ENCODE results near the gene ABCA8. TPM values are rescaled to one million over a fixed set of nuclear protein-coding genes. Genes with fewer than 3 reads are reported as not detected.

ABCA8 gene
- total and polyA plus RNA-seq, 3 experiments from 2014 or later: not detected

GRCh38 chr17:68937890-68938514, 17.2 kb downstream of the ABCA8 start:
- H3K9me3 Mint-ChIP-seq: peaks cover 0 to 3% (median 0%) of the 10 kb centered on the region in 5 donors
- CTCF ChIA-PET: no interaction called here
- H3K27ac Mint-ChIP-seq: no peak overlapping the region
- H3K36me3 Mint-ChIP-seq: no peaks in the 10 kb centered on the region
- Histone ChIP-seq H3K4me1 (ENCODE audit: insufficient read depth, low read length) (no peaks in the 10 kb centered on the region), H3K36me3 (ENCODE audit: insufficient read depth, low read length) (no peaks in the 10 kb centered on the region), H3K27ac (ENCODE audit: low read depth, low read length) (no peak overlapping the region), H3K27me3 (ENCODE audit: insufficient read depth, low read length, poor library complexity, severe bottlenecking) (no peaks in the 10 kb centered on the region), H3K9me3 (ENCODE audit: low read length) (no peaks in the 10 kb centered on the region), H3K4me3 (ENCODE audit: low read length) (no peak overlapping the region)
- H3K27me3 Mint-ChIP-seq: peaks cover 3 to 20% of the 10 kb centered on the region in 2 donors
- POLR2A ChIA-PET: no interaction called here
- H3K4me1 Mint-ChIP-seq: no peaks in the 10 kb centered on the region
- no peak overlapping the region for H3K4me3 Mint-ChIP-seq
- no peak for DNase-seq

- H3K27me3 ChIP-seq (ENCODE audit: insufficient read depth, low read length, poor library complexity, severe bottlenecking): no peaks in the 10 kb centered on the region
- no peaks in the 10 kb centered on the region for H3K9me3 Mint-ChIP-seq
- no peak overlapping the region for H3K27ac Mint-ChIP-seq
- H3K27me3 Mint-ChIP-seq: peaks cover 2 to 4% of the 10 kb centered on the region in 2 donors
- no peak overlapping the region for H3K27ac ChIP-seq (ENCODE audit: low read depth, low read length)
- no peak overlapping the region for H3K4me3 ChIP-seq (ENCODE audit: low read length)
- no peaks in the 10 kb centered on the region for H3K36me3 ChIP-seq (ENCODE audit: insufficient read depth, low read length)
- H3K36me3 Mint-ChIP-seq: no peaks in the 10 kb centered on the region
- ChIA-PET CTCF (no interaction called here), POLR2A (no interaction called here)
- no peaks in the 10 kb centered on the region for H3K4me1 Mint-ChIP-seq
- H3K4me3 Mint-ChIP-seq: no peak overlapping the region
- no peak for DNase-seq
- H3K9me3 ChIP-seq (ENCODE audit: low read length): no peaks in the 10 kb centered on the region
- no peaks in the 10 kb centered on the region for H3K4me1 ChIP-seq (ENCODE audit: insufficient read depth, low read length)
These were observed 27.7 kb downstream of the ABCA8 start for GRCh38 chr17:68927516-68927915.

- Mint-ChIP-seq H3K4me3 (no peak overlapping the region), H3K27ac (no peak overlapping the region), H3K36me3 (no peaks in the 10 kb centered on the region), H3K27me3 (peaks cover 0 to 2% of the 10 kb centered on the region in 2 donors), H3K9me3 (peaks cover 0 to under 1% (median under 1%) of the 10 kb centered on the region in 5 donors), H3K4me1 (no peaks in the 10 kb centered on the region)
- POLR2A ChIA-PET: no interaction called here
- no peaks in the 10 kb centered on the region for H3K36me3 ChIP-seq (ENCODE audit: insufficient read depth, low read length)
- H3K9me3 ChIP-seq (ENCODE audit: low read length): no peaks in the 10 kb centered on the region
- H3K4me3 ChIP-seq (ENCODE audit: low read length): no peak overlapping the region
- no peak for DNase-seq
- no peak overlapping the region for H3K27ac ChIP-seq (ENCODE audit: low read depth, low read length)
- no peaks in the 10 kb centered on the region for H3K27me3 ChIP-seq (ENCODE audit: insufficient read depth, low read length, poor library complexity, severe bottlenecking)
- CTCF ChIA-PET: no interaction called here
- no peaks in the 10 kb centered on the region for H3K4me1 ChIP-seq (ENCODE audit: insufficient read depth, low read length)
These were observed 30.1 kb downstream of the ABCA8 start for GRCh38 chr17:68924793-68925720.

- no peak overlapping the region for H3K4me3 ChIP-seq (ENCODE audit: low read length)
- no peaks in the 10 kb centered on the region for H3K36me3 ChIP-seq (ENCODE audit: insufficient read depth, low read length)
- H3K27me3 ChIP-seq (ENCODE audit: insufficient read depth, low read length, poor library complexity, severe bottlenecking): no peaks in the 10 kb centered on the region
- H3K27ac ChIP-seq (ENCODE audit: low read depth, low read length): no peak overlapping the region
- no peaks in the 10 kb centered on the region for H3K4me1 Mint-ChIP-seq
- H3K9me3 ChIP-seq (ENCODE audit: low read length): no peaks in the 10 kb centered on the region
- ChIA-PET CTCF (no interaction called here), POLR2A (no interaction called here)
- H3K27me3 Mint-ChIP-seq: peaks cover 0 to 4% of the 10 kb centered on the region in 2 donors
- H3K4me1 ChIP-seq (ENCODE audit: insufficient read depth, low read length): no peaks in the 10 kb centered on the region
- no peaks in the 10 kb centered on the region for H3K36me3 Mint-ChIP-seq
- H3K9me3 Mint-ChIP-seq: peaks cover 0 to 7% (median 4%) of the 10 kb centered on the region in 5 donors
- no peak for DNase-seq
- no peak overlapping the region for H3K27ac Mint-ChIP-seq
- H3K4me3 Mint-ChIP-seq: no peak overlapping the region
These were observed 44.3 kb downstream of the ABCA8 start for GRCh38 chr17:68910789-68911431.

- H3K4me1 ChIP-seq (ENCODE audit: insufficient read depth, low read length): no peaks in the 10 kb centered on the region
- Mint-ChIP-seq H3K27me3 (peaks cover 0 to 4% of the 10 kb centered on the region in 2 donors), H3K9me3 (peaks cover 0 to 7% (median 4%) of the 10 kb centered on the region in 5 donors), H3K4me1 (no peaks in the 10 kb centered on the region), H3K4me3 (no peak overlapping the region), H3K36me3 (no peaks in the 10 kb centered on the region), H3K27ac (no peak overlapping the region)
- CTCF ChIA-PET: no interaction called here
- H3K36me3 ChIP-seq (ENCODE audit: insufficient read depth, low read length): no peaks in the 10 kb centered on the region
- H3K27me3 ChIP-seq (ENCODE audit: insufficient read depth, low read length, poor library complexity, severe bottlenecking): no peaks in the 10 kb centered on the region
- POLR2A ChIA-PET: no interaction called here
- no peak overlapping the region for H3K4me3 ChIP-seq (ENCODE audit: low read length)
- DNase-seq: no peak
- no peaks in the 10 kb centered on the region for H3K9me3 ChIP-seq (ENCODE audit: low read length)
- no peak overlapping the region for H3K27ac ChIP-seq (ENCODE audit: low read depth, low read length)
These were observed 44.9 kb downstream of the ABCA8 start for GRCh38 chr17:68910251-68910705.

GRCh38 chr17:68909066-68909465, 46.1 kb downstream of the ABCA8 start:
- H3K4me1 Mint-ChIP-seq: no peaks in the 10 kb centered on the region
- Histone ChIP-seq H3K4me1 (ENCODE audit: insufficient read depth, low read length) (no peaks in the 10 kb centered on the region), H3K36me3 (ENCODE audit: insufficient read depth, low read length) (no peaks in the 10 kb centered on the region), H3K9me3 (ENCODE audit: low read length) (no peaks in the 10 kb centered on the region), H3K4me3 (ENCODE audit: low read length) (no peak overlapping the region), H3K27me3 (ENCODE audit: insufficient read depth, low read length, poor library complexity, severe bottlenecking) (no peaks in the 10 kb centered on the region), H3K27ac (ENCODE audit: low read depth, low read length) (peak overlapping the region; percentile 28)
- peaks cover 0 to 4% of the 10 kb centered on the region in 2 donors for H3K27me3 Mint-ChIP-seq
- no peak overlapping the region for H3K4me3 Mint-ChIP-seq
- H3K9me3 Mint-ChIP-seq: peaks cover 0 to 7% (median 4%) of the 10 kb centered on the region in 5 donors
- no peak for DNase-seq
- no peaks in the 10 kb centered on the region for H3K36me3 Mint-ChIP-seq
- ChIA-PET CTCF (no interaction called here), POLR2A (no interaction called here)
- H3K27ac Mint-ChIP-seq: no peak overlapping the region

GRCh38 chr17:68908045-68908444, 47.1 kb downstream of the ABCA8 start:
- Histone ChIP-seq H3K4me3 (ENCODE audit: low read length) (no peak overlapping the region), H3K27me3 (ENCODE audit: insufficient read depth, low read length, poor library complexity, severe bottlenecking) (no peaks in the 10 kb centered on the region), H3K36me3 (ENCODE audit: insufficient read depth, low read length) (no peaks in the 10 kb centered on the region), H3K27ac (ENCODE audit: low read depth, low read length) (no peak overlapping the region), H3K9me3 (ENCODE audit: low read length) (no peaks in the 10 kb centered on the region), H3K4me1 (ENCODE audit: insufficient read depth, low read length) (no peaks in the 10 kb centered on the region)
- ChIA-PET POLR2A (no interaction called here), CTCF (no interaction called here)
- H3K27ac Mint-ChIP-seq: no peak overlapping the region
- H3K36me3 Mint-ChIP-seq: no peaks in the 10 kb centered on the region
- H3K4me3 Mint-ChIP-seq: no peak overlapping the region
- peaks cover 0 to 4% of the 10 kb centered on the region in 2 donors for H3K27me3 Mint-ChIP-seq
- no peaks in the 10 kb centered on the region for H3K4me1 Mint-ChIP-seq
- no peak for DNase-seq
- H3K9me3 Mint-ChIP-seq: peaks cover 0 to 7% (median 2%) of the 10 kb centered on the region in 5 donors

GRCh38 chr17:68906638-68907037, 48.6 kb downstream of the ABCA8 start:
- H3K4me1 ChIP-seq (ENCODE audit: insufficient read depth, low read length): no peaks in the 10 kb centered on the region
- POLR2A ChIA-PET: no interaction called here
- H3K36me3 ChIP-seq (ENCODE audit: insufficient read depth, low read length): no peaks in the 10 kb centered on the region
- Mint-ChIP-seq H3K27me3 (peaks cover 0 to 4% of the 10 kb centered on the region in 2 donors), H3K27ac (no peak overlapping the region), H3K4me3 (no peak overlapping the region), H3K36me3 (no peaks in the 10 kb centered on the region), H3K9me3 (no peaks in the 10 kb centered on the region), H3K4me1 (no peaks in the 10 kb centered on the region)
- no peak overlapping the region for H3K27ac ChIP-seq (ENCODE audit: low read depth, low read length)
- DNase-seq: no peak
- CTCF ChIA-PET: no interaction called here
- H3K27me3 ChIP-seq (ENCODE audit: insufficient read depth, low read length, poor library complexity, severe bottlenecking): no peaks in the 10 kb centered on the region
- H3K4me3 ChIP-seq (ENCODE audit: low read length): no peak overlapping the region
- no peaks in the 10 kb centered on the region for H3K9me3 ChIP-seq (ENCODE audit: low read length)

Measured in CD8-positive, alpha-beta memory T cell (primary cell).